HFF-Myc (cell line): Measurements from ENCODE around the gene LRRC10.

Experiments used
- DNase-seq: peaks from one replicate; pipeline ENCODE4 v3.0.0-alpha.2; 2011; ENCODE audit warnings: low read depth; ENCODE audit errors: extremely low read depth
- H3K4me3 ChIP-seq: replicated peaks from 2 replicates; pipeline ENCODE4 v1.5.1; 2011; ENCODE audit warnings: low read depth, mild to moderate bottlenecking, control low read depth, low read length
- CTCF ChIP-seq: IDR thresholded peaks from 2 replicates; pipeline ENCODE4 v1.5.1; 2012; ENCODE audit warnings: mild to moderate bottlenecking, low read depth, low read length, control low read depth; ENCODE audit errors: missing control alignments

The LRRC10 gene, protein sequence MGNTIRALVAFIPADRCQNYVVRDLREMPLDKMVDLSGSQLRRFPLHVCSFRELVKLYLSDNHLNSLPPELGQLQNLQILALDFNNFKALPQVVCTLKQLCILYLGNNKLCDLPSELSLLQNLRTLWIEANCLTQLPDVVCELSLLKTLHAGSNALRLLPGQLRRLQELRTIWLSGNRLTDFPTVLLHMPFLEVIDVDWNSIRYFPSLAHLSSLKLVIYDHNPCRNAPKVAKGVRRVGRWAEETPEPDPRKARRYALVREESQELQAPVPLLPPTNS

DNA sequence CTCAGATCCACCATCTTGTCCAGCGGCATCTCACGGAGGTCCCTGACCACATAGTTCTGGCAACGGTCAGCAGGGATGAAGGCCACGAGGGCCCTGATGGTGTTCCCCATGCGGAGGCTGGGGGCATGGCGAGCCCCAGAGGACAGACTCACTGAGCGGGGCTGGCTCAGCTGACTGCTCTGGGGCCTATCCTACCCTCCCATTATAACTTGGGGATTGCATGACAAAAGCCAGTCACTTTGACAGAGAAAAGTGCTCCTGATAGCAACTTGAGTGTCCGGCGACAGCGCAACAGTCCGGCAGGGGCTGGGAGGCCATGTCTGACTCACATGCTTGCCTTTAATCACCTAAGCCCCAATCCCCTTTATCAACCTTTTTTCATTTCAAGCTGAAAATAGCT is at the start of gene LRRC10:
LRRC10 (minus strand) TSS at position 179 of the 400 bp plus-strand sequence; CDS start at position 110, 69 bp downstream.
- H3K4me3 ChIP-seq = no peak within 1 kb of the TSS
- no peak for DNase-seq
- no peak for TF ChIP-seq CTCF

DNA sequence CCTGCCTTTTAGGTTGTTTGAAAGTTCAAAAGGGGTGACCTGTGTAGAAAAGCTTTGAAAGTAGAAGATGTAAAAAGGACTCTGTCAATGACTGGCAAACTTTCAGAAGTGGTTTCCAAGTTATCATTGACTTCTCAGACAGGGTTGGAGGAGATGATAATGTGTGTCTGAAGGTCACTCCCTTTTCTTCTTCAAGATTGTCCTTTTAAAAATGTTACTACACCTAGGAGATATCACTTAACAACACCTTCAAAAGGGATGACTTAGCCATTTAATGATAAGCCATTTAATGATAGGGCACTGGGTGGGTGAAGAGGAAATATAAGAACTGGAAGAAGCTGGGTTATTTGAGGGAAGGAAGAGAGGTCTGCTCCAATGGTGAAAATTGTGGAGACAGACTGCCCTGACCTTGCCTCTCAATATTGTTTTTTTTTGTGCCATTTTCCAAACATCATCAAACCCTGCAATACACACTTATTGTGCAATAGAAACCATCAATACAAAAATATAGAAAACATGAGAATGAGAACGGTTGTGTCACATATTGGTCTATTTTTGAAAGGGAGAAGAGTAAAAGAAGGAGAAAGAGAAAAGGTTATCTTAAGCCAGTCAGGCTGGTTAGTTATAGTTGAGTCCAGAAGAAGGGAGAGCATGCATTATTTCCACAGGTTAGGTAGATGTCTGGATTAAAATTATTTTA is 49.6 kb upstream of the LRRC10 start:
- no peak for TF ChIP-seq CTCF
- DNase-seq = no peak
- no peak overlapping the region for H3K4me3 ChIP-seq

- no peak overlapping the region for H3K4me3 ChIP-seq
- TF ChIP-seq CTCF = no peak
- no peak for DNase-seq
Observed at GRCh38 chr12:69658203-69658602, 47.5 kb upstream of the LRRC10 start.

- DNase-seq = no peak
- H3K4me3 ChIP-seq = no peak overlapping the region
Observed at GRCh38 chr12:69657376-69658137, 46.9 kb upstream of the LRRC10 start.

GRCh38 chr12:69655616-69656340 is 45.1 kb upstream of the LRRC10 start:
- no peak overlapping the region for H3K4me3 ChIP-seq
- no peak for TF ChIP-seq CTCF
- DNase-seq = peak; percentile 36

More at GRCh38 chr12:69657376-69658137, 46.9 kb upstream of the LRRC10 start:
- TF ChIP-seq CTCF = no peak

GRCh38 chr12:69653703-69654102 is 43.0 kb upstream of the LRRC10 start:
- no peak for TF ChIP-seq CTCF
- DNase-seq = no peak
- no peak overlapping the region for H3K4me3 ChIP-seq
